ENCODE data around the gene UGT1A5.
"Not testable (repeated sequence)": the region's sequence is repeated elsewhere in the genome, so short reads cannot be mapped to it uniquely, and the experiment has no call there.

The UGT1A5 gene

DNA sequence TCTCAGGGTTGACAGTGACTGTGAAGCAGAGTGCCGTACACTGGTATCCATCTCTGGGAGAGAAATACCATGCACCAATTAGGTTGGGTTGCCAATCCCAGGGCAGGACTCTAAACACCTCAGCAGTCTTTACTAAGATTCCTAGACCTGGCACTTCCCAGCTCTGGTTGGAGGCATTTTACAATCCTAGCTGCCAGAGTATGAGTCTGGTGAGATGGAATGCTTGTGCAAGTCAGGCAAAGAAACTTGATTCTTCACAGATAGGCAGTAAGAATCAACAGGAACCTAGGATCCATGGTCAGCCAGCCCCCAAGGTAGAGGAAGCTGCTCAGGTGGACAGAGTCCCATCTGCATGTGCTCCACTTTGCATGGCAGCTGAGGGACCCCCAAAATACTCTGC is 6.0 kb upstream of the UGT1A5 start:
- no peak overlapping the region for H3K4me3 Mint-ChIP-seq
- H3K27ac Mint-ChIP-seq, result no peak overlapping the region
- peaks cover 11% of the 10 kb centered on the region for H3K27me3 Mint-ChIP-seq
- H3K36me3 Mint-ChIP-seq, result no peaks in the 10 kb centered on the region
- no peak for DNase-seq (ENCODE audit: low spot score in 2 of 2)
- no peak for ATAC-seq (ENCODE audit: low read depth)
- peaks cover 3% of the 10 kb centered on the region for H3K9me3 Mint-ChIP-seq
- peaks cover 5% of the 10 kb centered on the region for H3K4me1 Mint-ChIP-seq

DNA sequence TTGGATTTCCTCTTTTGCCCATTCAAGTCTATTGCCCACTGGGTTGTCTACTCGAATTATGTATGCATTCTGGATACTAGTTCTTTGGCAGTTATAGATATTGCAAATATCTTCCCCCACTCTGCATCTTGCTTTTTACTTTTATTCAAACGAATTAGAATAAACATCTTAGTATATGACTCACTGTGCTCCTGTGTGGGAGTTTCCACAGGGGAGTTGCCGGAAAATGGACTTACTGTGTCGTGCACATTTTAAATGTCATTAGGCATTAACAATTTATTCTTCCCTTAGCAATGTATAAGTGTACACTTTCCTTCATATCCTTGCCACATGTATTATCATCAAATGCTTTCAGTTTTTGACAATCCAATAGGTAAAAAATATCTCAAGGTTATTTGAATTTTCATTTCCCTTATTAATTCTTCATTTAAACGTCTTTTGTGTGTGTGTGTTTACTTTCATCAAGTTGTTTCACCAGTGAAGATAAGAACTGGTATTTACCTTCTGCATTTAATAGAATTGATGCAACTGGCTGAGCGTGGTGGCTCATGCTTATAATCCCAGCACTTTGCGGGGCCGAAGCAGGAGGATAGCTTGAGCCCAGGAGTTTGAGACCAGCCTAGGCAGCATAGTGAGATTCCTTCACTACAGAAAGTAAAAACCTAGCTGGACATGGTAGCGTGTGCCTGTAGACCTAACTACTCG is 4.6 kb upstream of the UGT1A5 start:
- Mint-ChIP-seq H3K4me1 (peaks cover 6% of the 10 kb centered on the region), H3K9me3 (peaks cover 3% of the 10 kb centered on the region)
- no peak for DNase-seq (ENCODE audit: low spot score in 2 of 2)

DNA sequence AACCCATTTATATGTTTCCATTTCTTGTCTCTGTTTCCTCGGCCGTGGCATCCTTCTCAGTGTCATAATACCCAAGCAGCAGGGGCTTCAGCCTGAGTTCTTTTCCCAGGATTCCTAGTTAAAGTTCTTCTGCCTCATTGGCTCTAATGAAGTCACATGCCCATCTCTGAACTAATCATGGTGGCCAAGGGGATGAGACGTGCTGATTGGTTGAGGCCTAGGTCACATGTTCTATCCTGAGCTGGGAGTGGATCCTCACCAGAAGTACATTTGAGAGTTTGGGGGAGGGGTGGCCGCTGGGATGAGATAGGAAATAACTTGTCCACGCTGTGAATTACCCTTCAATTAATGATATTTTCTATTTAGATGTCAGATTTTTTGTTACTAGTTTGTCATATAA is 3.8 kb upstream of the UGT1A5 start:
- no peak for ATAC-seq (ENCODE audit: low read depth)
- H3K27me3 Mint-ChIP-seq, result peaks cover 12% of the 10 kb centered on the region

More for the DNA sequence above, 4.6 kb upstream of the UGT1A5 start:
- ATAC-seq (ENCODE audit: low read depth), result no peak
- no peak overlapping the region for H3K4me3 Mint-ChIP-seq
- no peaks in the 10 kb centered on the region for H3K36me3 Mint-ChIP-seq
- no peak overlapping the region for H3K27ac Mint-ChIP-seq
- peaks cover 11% of the 10 kb centered on the region for H3K27me3 Mint-ChIP-seq

DNA sequence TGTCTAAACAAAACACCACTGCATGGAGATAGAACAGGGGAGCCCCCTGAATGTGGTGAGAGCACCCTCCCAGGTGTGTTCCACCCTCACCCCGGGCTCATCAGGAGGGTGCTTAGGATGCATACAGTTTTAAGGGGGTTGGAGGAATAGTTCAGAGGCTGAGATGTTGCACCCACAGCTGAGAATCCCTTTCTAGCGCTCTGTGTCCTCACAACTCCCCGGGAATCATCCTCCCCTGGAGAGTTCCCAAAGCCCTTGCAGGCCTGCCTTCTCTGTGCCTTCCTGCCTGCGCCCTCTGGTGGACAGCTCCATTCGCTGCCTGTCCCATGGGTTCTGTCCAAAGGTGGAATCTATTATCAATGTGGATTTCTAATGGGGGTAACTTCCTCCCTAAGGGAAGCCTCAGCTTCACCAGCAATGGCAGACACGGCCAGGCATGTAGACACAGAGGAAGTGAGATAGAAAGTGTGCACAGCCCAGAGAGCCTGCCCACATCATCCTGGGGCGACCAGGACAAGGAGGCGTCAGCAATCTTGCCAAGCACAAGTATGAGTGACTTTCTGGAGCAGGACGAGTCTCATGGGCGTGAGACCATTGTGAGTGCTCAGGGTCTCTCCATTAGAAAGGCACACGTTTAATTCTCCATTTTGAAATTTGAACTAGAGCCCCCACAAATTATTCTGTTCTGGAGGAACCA is 1.2 kb upstream of the UGT1A5 start:
- H3K4me3 Mint-ChIP-seq, result no peak overlapping the region
- no peak overlapping the region for H3K27ac Mint-ChIP-seq
- DNase-seq (ENCODE audit: low spot score in 2 of 2) (peak; percentile 64 to 71), ATAC-seq (ENCODE audit: low read depth) (peak; percentile 76)
- H3K9me3 Mint-ChIP-seq, result no peaks in the 10 kb centered on the region
- peaks cover 16% of the 10 kb centered on the region for H3K27me3 Mint-ChIP-seq
- peaks cover 6% of the 10 kb centered on the region for H3K4me1 Mint-ChIP-seq
- no peaks in the 10 kb centered on the region for H3K36me3 Mint-ChIP-seq

More for the DNA sequence above, 3.8 kb upstream of the UGT1A5 start:
- Mint-ChIP-seq H3K4me1 (peaks cover 6% of the 10 kb centered on the region), H3K4me3 (no peak overlapping the region), H3K27ac (no peak overlapping the region), H3K36me3 (no peaks in the 10 kb centered on the region), H3K9me3 (peaks cover 3% of the 10 kb centered on the region)
- DNase-seq (ENCODE audit: low spot score in 2 of 2), result no peak

DNA sequence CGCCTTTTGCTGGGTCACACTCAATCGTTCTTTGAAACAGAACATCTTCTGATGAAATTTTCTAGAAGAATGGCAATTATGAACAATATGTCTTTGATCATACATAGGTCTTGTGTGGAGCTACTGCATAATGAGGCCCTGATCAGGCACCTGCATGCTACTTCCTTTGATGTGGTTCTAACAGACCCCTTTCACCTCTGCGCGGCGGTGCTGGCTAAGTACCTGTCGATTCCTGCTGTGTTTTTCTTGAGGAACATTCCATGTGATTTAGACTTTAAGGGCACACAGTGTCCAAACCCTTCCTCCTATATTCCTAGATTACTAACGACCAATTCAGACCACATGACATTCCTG is 532 bp downstream of the UGT1A5 start:
- H3K4me3 Mint-ChIP-seq, result no peak overlapping the region

DNA sequence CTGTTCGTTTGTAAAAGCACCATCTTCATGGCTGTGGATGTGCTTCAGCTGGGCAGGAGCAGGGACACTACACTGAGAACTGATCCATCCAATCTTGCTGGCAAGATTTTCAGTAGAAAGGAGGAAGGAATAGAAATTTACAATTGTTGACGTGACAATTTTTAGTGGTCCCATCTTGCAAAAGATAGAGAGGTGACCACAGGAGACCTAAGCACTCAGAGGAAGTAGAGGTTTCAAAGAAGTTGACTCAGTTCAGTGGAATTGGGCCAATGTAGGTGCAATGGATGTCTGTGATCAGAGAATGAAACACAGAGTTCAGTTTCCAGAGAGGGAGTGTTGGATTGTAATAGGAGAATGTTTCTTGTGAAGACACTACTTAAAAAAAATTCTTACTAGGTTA is 1.4 kb downstream of the UGT1A5 start:
- Mint-ChIP-seq H3K27me3 (peaks cover 16% of the 10 kb centered on the region), H3K4me1 (peaks cover 6% of the 10 kb centered on the region), H3K36me3 (no peaks in the 10 kb centered on the region), H3K4me3 (no peak overlapping the region), H3K27ac (no peak overlapping the region), H3K9me3 (no peaks in the 10 kb centered on the region)
- DNase-seq (ENCODE audit: low spot score in 2 of 2), result no peak
- ATAC-seq (ENCODE audit: low read depth), result no peak

More for the DNA sequence above, 532 bp downstream of the UGT1A5 start:
- DNase-seq (ENCODE audit: low spot score in 2 of 2) (no peak), ATAC-seq (ENCODE audit: low read depth) (no peak)
- H3K27ac Mint-ChIP-seq, result no peak overlapping the region
- no peaks in the 10 kb centered on the region for H3K36me3 Mint-ChIP-seq
- H3K4me1 Mint-ChIP-seq, result peaks cover 6% of the 10 kb centered on the region
- H3K9me3 Mint-ChIP-seq, result no peaks in the 10 kb centered on the region
- peaks cover 16% of the 10 kb centered on the region for H3K27me3 Mint-ChIP-seq

DNA sequence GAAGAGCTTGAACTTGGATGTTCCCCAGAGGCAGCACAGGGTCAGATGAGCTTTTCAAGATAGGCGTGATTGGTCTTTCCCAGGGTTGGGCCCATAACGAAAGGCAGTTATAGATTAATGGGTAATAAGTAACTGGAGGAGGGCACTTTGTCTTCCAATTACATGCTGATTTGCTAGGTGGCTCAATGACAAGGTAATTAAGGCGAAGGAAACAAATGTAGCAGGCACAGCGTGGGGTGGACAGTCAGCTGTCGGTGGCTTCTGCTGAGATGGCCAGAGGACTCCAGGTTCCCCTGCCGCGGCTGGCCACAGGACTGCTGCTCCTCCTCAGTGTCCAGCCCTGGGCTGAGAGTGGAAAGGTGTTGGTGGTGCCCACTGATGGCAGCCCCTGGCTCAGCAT is 5.8 kb downstream of the UGT1A5 start, which contains the start of gene UGT1A4:
UGT1A4 (plus strand) TSS at position 185 of the 400 bp plus-strand sequence; CDS start at position 270, 85 bp downstream.
- H3K4me1 Mint-ChIP-seq, result no peaks in the 10 kb centered on the region
- H3K27me3 Mint-ChIP-seq, result peaks cover 14% of the 10 kb centered on the region
- DNase-seq (ENCODE audit: low spot score in 2 of 2), result no peak
- H3K9me3 Mint-ChIP-seq, result no peaks in the 10 kb centered on the region
- H3K27ac Mint-ChIP-seq, result no peak within 1 kb of the TSS
- no peak for ATAC-seq (ENCODE audit: low read depth)
- H3K36me3 Mint-ChIP-seq, result no peaks in the 10 kb centered on the region
- no peak within 1 kb of the TSS for H3K4me3 Mint-ChIP-seq

DNA sequence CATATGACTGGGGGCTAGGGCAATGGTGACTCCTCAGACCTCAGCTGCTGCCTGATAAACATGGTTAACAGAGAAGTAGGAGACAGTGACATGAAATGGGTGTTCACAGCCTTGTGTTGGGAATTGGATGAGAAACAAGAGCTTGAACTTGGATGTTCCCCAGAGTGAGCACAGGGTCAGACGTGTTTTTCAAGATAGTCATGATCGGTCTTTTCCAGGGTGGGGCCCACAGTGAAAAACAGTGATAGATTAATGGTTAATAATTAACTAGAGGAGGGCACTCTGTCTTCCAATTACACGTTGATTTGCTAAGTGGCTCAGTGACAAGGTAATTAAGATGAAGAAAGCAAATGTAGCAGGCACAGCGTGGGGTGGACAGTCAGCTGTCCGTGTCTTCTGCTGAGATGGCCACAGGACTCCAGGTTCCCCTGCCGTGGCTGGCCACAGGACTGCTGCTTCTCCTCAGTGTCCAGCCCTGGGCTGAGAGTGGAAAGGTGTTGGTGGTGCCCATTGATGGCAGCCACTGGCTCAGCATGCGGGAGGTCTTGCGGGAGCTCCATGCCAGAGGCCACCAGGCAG is 16.1 kb downstream of the UGT1A5 start, which contains the start of gene UGT1A3:
UGT1A3 (plus strand) TSS at position 320 of the 579 bp plus-strand sequence; CDS start at position 405, 85 bp downstream.
- no peak for DNase-seq (ENCODE audit: low spot score in 2 of 2)
- no peak within 1 kb of the TSS for H3K27ac Mint-ChIP-seq
- no peaks in the 10 kb centered on the region for H3K9me3 Mint-ChIP-seq
- no peaks in the 10 kb centered on the region for H3K36me3 Mint-ChIP-seq
- no peak for ATAC-seq (ENCODE audit: low read depth)
- H3K4me1 Mint-ChIP-seq, result no peaks in the 10 kb centered on the region
- H3K4me3 Mint-ChIP-seq, result no peak within 1 kb of the TSS
- peaks cover 16% of the 10 kb centered on the region for H3K27me3 Mint-ChIP-seq

DNA sequence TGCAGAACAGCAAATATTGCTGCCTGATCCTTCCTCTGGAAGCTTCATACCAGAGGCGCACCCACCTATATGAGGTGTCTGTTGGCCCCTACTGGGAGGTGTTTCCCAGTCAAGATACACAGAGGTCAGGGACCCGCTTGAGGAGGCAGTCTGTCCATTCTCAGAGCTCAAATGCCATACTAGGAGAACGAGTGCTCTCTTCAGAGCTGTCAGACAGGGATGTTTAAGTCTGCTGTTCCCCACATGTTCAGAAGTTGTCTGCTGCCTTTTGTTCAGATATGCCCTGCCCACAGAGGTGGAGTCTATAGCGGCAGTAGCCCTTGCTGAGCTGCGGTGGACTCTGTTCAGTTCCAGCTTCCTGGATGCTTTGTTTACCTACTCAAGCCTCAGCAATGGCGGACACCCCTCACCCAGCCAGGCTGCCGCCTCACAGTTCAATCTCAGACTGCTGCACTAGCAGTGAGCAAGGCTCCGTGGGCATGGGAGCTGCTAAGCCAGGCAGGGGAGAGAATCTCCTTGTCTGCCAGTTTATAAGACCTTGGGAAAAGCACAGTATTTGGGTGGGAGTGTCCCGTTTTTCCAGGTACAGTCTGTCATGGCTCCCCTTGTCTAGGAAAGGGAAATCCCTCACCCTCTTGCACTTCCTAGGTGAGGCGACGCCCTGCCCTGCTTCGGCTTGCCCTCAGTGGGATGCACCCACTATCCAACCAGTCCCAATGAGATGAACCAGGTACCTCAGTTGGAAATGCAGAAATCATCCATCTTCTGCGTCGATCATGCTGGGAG is 24.4 kb downstream of the UGT1A5 start:
- H3K27ac Mint-ChIP-seq; H3K4me1 Mint-ChIP-seq; DNase-seq (ENCODE audit: low spot score in 2 of 2); H3K36me3 Mint-ChIP-seq; H3K4me3 Mint-ChIP-seq; H3K9me3 Mint-ChIP-seq; ATAC-seq (ENCODE audit: low read depth): not testable (repeated sequence)
- peaks cover 28% of the 10 kb centered on the region for H3K27me3 Mint-ChIP-seq

DNA sequence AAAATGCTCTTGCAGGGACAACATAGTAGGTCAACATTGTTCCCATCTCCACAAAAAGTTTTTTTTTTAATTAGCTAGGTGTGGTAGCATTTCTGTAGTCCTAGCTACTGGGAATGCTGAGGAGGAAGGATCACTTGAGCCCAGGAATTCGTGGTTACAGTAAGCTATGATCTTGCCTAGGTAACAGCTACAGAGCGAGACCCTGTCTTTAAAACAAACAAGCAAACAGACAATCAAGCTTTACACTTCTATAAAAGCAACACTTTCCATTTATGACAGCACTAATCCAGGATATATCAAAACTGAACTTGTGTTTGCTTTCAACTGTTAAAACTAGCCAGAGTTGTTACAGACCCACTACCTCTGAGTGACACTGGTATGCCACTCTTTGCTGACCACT is 28.2 kb downstream of the UGT1A5 start:
- no peak for DNase-seq (ENCODE audit: low spot score in 2 of 2)
- ATAC-seq (ENCODE audit: low read depth), result no peak
- no peaks in the 10 kb centered on the region for H3K36me3 Mint-ChIP-seq

DNA sequence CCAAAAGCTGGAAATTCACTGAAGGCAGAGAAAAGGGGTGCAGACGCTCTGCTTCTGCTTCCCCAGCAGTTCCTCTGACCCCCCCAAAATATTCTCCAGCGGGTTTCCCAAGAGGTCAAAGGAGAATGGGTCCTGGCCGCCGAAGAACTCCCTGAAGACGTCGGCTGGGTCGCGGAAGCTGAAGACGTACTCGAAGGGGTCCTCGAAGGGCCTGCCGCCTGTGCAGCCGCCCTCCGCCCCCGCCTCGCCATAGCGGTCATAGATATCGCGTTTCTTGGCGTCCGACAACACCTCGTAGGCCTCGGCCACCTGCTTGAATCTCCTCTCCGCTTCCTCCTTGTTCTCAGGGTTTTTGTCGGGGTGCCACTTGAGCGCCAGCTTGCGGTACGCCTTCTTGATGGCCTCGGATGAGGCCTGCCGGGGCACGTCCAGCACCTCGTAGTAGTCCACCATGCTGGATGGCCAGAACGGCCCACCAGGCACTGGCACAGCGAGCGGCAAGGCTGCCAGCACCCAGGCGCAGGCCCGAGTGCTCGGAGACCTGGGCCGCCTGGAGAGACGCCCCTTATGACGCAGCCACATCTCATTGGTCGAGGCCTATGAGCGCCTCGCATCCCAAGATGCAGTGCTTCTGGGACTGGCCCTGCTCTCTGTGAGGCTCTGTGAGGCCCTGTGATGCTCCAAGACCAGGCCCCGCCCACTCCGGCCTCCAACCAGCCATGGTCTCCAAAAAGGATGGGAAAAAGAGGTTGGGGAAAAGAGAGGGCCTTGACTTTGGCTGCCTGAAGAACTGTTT is 31.0 kb downstream of the UGT1A5 start:
- Mint-ChIP-seq H3K27me3 (peaks cover 28% of the 10 kb centered on the region), H3K27ac (no peak overlapping the region), H3K9me3 (no peaks in the 10 kb centered on the region), H3K4me1 (no peaks in the 10 kb centered on the region), H3K36me3 (no peaks in the 10 kb centered on the region), H3K4me3 (no peak overlapping the region)
- DNase-seq (ENCODE audit: low spot score in 2 of 2) (no peak), ATAC-seq (ENCODE audit: low read depth) (no peak)

More for the DNA sequence above, 28.2 kb downstream of the UGT1A5 start:
- Mint-ChIP-seq H3K9me3 (no peaks in the 10 kb centered on the region), H3K4me1 (no peaks in the 10 kb centered on the region), H3K27me3 (peaks cover 25% of the 10 kb centered on the region), H3K27ac (no peak overlapping the region), H3K4me3 (no peak overlapping the region)

DNA sequence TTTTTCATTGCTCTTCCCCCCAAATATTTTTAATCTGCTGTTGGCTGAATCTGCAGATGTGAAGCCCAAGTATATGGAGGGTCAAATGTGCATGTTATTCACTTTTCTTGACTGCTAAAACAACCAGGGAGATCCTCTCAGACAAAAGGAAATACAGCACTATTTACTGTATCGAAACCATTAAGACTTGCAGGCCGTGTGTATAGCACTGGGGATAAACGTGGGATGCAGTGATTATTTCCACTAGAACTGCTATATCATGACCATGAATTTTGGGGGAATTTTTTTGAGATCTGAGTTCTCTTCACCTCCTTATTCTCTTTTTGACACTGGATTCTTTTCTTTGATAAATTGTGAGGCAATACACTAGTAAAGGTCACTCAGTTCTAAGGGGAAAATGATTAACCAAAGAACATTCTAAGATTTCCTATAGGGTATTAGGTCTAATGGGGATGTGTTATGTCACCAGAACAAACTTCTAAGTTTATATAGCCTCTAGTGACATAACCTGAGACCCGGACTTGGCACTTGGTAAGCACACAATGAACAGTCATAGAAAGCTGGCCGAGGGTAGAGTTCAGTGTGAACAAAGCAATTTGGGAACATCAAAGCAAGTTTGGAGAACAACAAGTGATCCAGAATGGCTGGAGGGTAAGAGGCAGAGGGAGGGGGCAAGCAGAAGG is 32.5 kb downstream of the UGT1A5 start:
- ATAC-seq (ENCODE audit: low read depth) (no peak), DNase-seq (ENCODE audit: low spot score in 2 of 2) (no peak)
- H3K4me1 Mint-ChIP-seq, result no peaks in the 10 kb centered on the region
- no peak overlapping the region for H3K27ac Mint-ChIP-seq
- H3K36me3 Mint-ChIP-seq, result peaks cover 3% of the 10 kb centered on the region
- no peak overlapping the region for H3K4me3 Mint-ChIP-seq
- peaks cover 5% of the 10 kb centered on the region for H3K9me3 Mint-ChIP-seq
- peaks cover 26% of the 10 kb centered on the region for H3K27me3 Mint-ChIP-seq

DNA sequence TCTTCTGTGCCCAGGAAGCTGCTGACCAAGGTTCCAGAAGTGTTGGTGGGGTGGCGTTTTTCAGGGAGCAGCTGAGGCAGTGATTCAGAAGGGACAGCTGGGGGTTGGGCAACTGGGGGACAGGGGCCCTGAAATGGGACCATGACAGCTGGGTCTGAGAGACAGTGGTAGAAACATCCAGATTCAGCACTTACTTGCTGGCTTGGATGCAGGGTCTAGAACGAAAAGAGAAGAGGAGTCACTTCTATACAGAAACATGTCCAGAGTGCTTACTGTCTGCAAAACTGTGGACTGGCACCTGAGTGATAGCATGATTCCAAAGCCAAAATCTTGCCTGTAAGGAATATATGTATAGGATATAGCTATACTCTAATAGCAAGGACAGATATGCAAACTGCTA is 33.1 kb downstream of the UGT1A5 start:
- not testable (repeated sequence) for H3K4me1 Mint-ChIP-seq; DNase-seq (ENCODE audit: low spot score in 2 of 2); ATAC-seq (ENCODE audit: low read depth); H3K4me3 Mint-ChIP-seq; H3K27ac Mint-ChIP-seq; H3K9me3 Mint-ChIP-seq; H3K36me3 Mint-ChIP-seq
- peaks cover 26% of the 10 kb centered on the region for H3K27me3 Mint-ChIP-seq
